Stimulated activated CD8-positive, alpha-beta memory T cell treated with anti-CD3 and anti-CD28 coated beads, Interleukin-4, amount 100 ng/mL, for 24 hours (primary cell): ENCODE results near the gene DPEP2NB.
"Not testable (repeated sequence)": the region's sequence is repeated elsewhere in the genome, so short reads cannot be mapped to it uniquely, and the experiment has no call there.

Source experiments
- DNase-seq: peaks from one replicate; pipeline ENCODE4 v3.0.0-alpha.2; 2020; ENCODE audit warnings: low read depth

DPEP2NB gene

GRCh38 chr16:68013440-68013839, 2.3 kb downstream of the DPEP2NB start:
- no peak for DNase-seq

DNA sequence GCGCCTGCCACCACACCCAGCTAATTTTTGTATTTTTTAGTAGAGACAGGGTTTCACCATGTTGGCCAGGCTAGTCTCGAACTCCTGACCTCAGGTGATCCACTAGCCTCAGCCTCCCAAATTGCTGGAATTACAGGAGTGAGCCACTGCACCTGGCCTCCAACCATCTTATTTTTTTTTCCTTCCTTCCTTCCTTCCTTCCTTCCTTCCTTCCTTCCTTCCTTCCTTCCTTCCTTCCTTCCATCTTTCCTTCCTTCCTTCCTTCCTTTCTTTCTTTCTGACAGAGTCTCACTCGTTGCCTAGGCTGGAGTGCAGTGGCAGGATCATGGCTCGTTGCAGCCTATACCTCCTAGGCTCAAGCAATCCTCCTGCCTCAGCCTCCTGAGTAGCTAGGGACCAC, 5.8 kb downstream of the DPEP2NB start:
- not testable (repeated sequence) for DNase-seq

- no peak for DNase-seq
Measured at GRCh38 chr16:68009157-68009735, 6.5 kb downstream of the DPEP2NB start.

DNA sequence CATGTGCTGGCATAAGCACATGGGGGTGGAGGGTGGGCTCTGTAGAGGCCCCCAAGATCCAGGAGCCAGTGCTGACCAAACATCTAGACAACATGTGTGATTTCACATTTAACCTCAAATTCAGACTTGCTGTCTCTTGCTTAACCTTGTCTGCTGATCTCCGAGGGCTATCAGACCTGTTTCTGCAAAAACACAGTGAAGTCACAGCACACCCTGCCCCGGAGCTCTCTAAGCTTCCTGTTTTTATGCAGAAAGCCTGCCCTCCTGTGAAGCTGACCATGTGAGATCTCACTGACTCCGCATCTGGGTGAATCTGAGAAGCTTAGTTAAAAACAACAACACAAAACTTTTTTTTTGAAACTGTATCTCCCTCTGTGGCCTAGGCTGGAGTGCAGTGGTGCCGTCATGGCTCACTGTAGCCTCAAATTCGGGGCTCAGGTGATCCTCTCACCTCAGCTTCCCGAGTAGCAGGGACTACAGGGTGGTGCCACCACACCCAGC, 9.9 kb downstream of the DPEP2NB start:
- DNase-seq, result no peak

GRCh38 chr16:68005211-68005610, 10.5 kb downstream of the DPEP2NB start:
- no peak for DNase-seq

DNA sequence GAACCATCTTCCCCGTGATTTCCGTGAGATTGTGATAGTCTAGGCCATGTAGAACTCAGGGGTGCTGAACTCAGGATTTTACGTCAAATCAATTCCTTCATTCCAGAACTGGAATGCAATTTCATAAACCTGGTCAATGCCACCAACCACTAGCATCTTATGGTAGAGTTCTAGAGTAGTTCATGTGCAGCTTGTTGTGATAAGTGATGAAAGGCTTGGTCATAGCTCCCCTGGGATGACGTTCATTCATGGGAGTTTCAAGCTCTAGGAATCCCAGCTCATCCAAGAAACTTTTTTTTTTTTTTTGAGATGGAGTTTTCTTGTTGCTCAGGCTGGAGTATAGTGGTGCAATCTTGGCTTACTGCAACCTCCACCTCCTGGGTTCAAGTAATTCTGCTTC, 12.7 kb downstream of the DPEP2NB start:
- DNase-seq, result no peak

- no peak for DNase-seq
Measured at GRCh38 chr16:68000450-68000849, 15.3 kb downstream of the DPEP2NB start.

DNA sequence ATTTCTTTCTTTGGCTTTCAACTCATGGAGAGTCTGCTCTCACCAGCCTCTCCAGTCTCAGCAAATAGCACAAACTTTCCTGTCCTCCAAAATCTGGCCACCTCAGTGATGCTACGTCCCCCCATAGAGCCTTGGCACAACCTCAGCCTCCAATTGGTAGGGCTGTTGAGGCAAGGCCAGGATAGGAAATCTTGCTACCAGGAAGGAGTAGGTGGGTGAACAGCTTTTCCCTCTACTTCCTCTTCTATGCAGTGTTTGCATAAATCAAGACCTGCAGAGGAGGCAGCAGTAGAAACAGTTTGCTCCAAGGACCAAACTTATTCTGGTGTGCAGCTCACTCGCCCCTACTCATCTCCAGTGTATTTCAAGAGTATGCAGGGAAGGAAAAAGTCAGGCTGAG, 15.7 kb downstream of the DPEP2NB start:
- DNase-seq, result no peak

- not testable (repeated sequence) for DNase-seq
Measured at GRCh38 chr16:67998779-67999688, 16.7 kb downstream of the DPEP2NB start, which contains the start of gene DPEP2. DPEP2 (minus strand) TSS chr16:67999484; CDS start chr16:67993212, 6,272 bp downstream.

DNA sequence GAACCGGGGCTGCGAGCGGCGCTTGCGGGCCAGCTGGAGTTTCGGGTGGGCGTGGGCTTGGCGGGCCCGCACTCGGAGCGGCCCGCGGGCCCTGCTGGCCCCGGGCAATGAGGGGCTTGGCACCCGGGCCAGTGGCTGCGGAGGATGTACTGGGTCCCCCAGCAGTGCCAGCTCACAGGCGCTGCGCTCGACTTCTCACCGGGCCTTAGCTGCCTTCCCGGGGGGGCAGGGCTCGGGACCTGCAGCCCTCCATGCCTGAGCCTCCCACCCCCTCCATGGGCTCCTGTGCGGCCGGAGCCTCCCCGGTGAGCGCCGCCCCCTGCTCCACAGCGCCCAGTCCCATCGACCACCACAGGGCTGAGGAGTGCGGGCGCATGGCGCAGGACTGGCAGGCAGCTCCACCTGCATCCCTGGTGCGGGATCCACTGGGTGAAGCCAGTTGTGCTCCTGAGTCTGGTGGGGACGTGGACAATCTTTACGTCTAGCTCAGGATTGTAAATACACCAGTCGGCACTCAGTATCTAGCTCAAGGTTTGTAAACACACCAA, 17.4 kb downstream of the DPEP2NB start:
- not testable (repeated sequence) for DNase-seq

DNA sequence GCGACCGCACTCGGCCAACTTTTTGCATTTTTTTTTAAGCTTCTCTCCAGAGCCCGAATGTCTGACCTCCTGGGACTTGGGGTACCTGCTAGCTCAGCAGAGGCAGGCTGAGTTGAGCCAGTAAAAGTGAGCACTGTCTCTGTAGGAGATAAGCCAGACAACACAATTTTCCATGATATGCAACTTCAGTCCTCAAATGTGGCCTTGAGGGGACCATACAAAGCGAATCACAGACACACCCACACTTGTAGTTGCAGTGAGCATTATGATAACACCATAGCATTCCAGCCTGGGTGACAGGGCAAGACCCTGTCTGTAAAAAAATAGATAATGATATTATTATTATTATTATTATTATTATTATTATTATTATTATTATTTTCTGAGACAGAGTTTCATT, 19.0 kb downstream of the DPEP2NB start:
- DNase-seq, result no peak

DNA sequence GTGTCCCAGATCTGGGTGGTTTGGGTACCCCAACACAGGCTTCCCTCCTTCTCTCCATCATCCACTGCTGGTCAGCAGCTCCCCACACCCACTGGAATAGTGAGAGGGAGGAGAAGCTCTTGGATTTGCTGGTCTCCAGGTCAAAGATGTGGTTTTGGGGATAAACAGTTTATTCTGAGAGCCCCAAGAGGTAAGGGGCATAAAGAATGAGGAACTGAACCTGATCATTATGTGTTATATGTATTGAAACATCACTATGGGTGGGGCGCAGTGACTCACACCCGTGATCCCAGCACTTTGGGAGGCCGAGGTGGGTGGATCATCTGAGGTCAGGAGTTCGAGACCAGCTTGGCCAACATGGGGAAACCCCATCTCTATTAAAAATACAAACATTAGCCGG, 20.3 kb downstream of the DPEP2NB start:
- DNase-seq, result no peak

- DNase-seq, result not testable (repeated sequence)
Measured at GRCh38 chr16:67994040-67994408, 21.7 kb downstream of the DPEP2NB start.

DNA sequence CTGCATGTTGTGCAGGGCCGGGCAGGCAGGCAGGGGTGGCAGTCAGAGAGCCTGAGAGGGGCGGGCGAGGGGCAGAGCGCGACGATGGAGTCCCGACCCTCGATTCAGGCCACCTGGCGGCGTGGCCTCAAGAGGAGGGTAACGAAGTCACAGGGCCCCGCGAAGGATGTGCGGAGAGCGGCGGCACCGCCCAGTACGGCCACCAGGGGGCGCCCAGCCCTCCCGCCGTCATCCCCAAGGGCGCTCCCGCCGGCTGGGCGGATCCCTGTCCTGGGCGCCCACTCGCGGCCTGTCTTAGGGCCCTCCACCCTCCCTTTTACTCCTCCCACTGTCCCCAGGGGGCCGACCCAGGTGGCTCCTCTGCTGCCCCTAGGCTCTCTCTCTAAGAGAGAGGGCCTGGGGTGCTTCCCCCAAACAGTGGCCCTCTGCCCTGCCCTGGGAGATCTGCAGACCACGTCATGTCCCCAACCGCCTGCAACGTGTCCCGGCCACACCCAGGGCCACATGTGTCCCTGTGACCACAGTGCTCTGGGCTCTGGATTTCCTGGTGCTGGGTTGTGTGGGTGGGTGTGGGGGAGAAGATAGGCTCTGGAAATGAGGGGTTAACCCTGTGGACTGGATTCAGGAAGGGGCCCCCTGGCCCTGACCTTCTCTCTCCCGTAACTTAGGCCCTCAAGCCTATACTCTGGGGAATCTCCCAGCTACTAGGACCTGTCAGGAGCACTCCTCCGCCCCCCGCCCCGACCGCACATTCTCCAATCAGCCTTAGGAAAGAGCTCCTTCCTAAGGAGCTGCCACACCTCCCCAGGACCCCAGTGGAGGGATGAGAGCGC, 22.3 kb downstream of the DPEP2NB start:
- DNase-seq, result peak; percentile 76

DNA sequence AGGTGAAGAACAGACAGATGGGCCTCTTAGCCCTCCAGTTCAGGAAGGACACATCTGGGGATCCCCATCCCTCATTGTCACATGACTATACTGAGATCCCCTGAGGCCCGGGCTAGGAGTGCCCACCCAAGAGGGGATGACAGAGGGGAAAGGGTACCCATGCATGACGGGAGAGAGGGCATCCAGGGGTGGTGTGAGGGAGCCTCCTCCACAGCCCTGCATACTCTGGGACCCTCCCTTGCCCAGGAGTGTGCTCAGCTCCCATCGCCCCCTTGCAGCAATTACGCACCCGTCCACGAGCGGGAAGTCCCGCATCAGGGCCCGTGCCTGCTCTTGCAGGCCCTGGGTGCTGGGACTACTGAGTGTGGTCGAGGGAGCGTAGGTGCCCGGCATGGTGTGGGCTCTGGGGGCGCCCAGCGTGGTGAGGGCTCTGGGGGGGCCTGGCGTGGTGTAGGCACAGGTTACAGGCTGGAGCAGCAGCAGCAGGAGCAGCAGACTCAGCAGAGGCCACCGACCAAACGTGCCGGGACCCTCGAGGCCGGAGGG, 23.0 kb downstream of the DPEP2NB start:
- DNase-seq, result no peak

- DNase-seq, result no peak
Measured at GRCh38 chr16:67990018-67990386, 25.7 kb downstream of the DPEP2NB start.

DNA sequence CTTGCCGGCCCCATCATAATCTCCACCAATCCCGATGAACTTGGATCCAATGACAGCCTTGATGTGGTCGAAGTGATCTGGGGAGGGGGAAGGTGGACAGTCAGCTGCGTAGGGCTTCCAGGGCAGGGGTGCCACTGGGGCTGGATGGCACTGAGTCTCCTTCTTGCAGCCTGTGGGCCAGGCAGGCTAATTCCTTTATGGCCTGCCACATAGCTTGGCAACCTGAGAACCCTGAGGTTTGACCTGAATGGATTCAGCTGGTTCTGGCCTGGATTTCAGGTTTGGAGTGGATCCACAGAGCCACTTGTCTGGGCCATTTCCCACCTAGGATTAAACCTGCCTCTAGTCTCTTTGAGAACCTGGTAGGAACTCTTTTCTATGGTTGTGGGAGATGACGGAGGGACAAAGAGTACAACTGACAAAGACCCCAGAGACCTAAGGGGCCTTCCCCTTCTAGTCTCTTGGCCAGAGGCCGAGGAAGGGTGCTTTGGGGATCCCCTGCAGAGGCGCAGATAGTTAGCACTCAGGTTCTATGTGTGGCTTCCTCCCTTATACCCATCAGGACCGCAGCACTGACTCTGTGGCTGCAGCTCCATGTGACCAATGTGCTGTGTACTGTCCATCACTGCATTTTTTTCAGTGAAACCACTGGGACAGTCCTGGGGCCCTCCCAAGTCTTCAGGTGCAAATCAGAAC, 26.2 kb downstream of the DPEP2NB start:
- DNase-seq, result no peak

DNA sequence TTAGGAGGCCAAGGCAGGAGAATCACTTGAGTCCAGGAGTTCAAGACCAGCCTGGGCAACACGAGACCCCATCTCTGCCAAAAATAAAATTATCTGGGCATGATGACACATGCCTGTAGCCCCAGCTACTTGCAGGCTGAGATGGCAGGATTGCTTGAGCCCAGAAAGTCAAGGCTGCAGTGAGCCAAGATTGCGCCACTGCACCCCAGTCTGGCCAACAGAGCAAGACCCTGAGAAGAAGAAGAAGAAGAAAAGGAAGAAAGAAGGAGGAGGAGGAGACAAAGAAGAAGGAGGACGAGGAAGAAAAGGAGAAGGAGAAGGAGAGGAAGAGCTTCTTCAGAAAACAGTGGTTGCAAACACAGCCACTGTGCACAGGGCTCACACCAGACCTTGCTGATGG, 27.0 kb downstream of the DPEP2NB start:
- no peak for DNase-seq

GRCh38 chr16:67987460-67988160, 28.1 kb downstream of the DPEP2NB start:
- DNase-seq, result no peak

GRCh38 chr16:67986949-67987348, 28.8 kb downstream of the DPEP2NB start:
- no peak for DNase-seq
